OCI-M2 (cell line): Measurements from ENCODE around the gene FBXO38.
"Not testable (repeated sequence)": the region's sequence is repeated elsewhere in the genome, so short reads cannot be mapped to it uniquely, and the experiment has no call there.

Experiments used
- DNase-seq: peaks from one replicate; lab custom pipeline; 2025; ENCODE audit not compliant: unreplicated experiment; lab: John Stamatoyannopoulos, UW

Gene FBXO38

GRCh38 chr5:148427370-148428042 lies 43.7 kb downstream of the FBXO38 start:
- no peak for DNase-seq

GRCh38 chr5:148428848-148429247 lies 45.1 kb downstream of the FBXO38 start:
- no peak for DNase-seq

- no peak for DNase-seq
Measured at GRCh38 chr5:148433826-148434225, 50.1 kb downstream of the FBXO38 start.

GRCh38 chr5:148436029-148436428 lies 52.3 kb downstream of the FBXO38 start:
- no peak for DNase-seq

- DNase-seq, result no peak
Measured at GRCh38 chr5:148437249-148437648, 53.5 kb downstream of the FBXO38 start.

GRCh38 chr5:148438933-148439332 lies 55.2 kb downstream of the FBXO38 start:
- DNase-seq, result no peak

- DNase-seq, result no peak
Measured at GRCh38 chr5:148443241-148443640, 59.5 kb downstream of the FBXO38 start.

- DNase-seq, result peak; percentile 19
Measured at GRCh38 chr5:148443998-148444397, 60.2 kb downstream of the FBXO38 start.

GRCh38 chr5:148445578-148445977 lies 61.8 kb downstream of the FBXO38 start:
- no peak for DNase-seq

GRCh38 chr5:148446611-148447010 lies 62.9 kb downstream of the FBXO38 start:
- no peak for DNase-seq

- DNase-seq, result no peak
Measured at GRCh38 chr5:148452499-148453193, 68.9 kb downstream of the FBXO38 start.

- no peak for DNase-seq
Measured at GRCh38 chr5:148454576-148454975, 70.8 kb downstream of the FBXO38 start.

GRCh38 chr5:148455185-148455584 lies 71.4 kb downstream of the FBXO38 start:
- no peak for DNase-seq

GRCh38 chr5:148457183-148457620 lies 73.4 kb downstream of the FBXO38 start:
- no peak for DNase-seq

GRCh38 chr5:148458036-148458888 lies 74.5 kb downstream of the FBXO38 start:
- DNase-seq, result no peak

GRCh38 chr5:148459669-148460068 lies 75.9 kb downstream of the FBXO38 start:
- no peak for DNase-seq

GRCh38 chr5:148465381-148466235 lies 81.8 kb downstream of the FBXO38 start:
- DNase-seq, result no peak

- DNase-seq, result no peak
Measured at GRCh38 chr5:148466236-148466580, 82.5 kb downstream of the FBXO38 start.

- DNase-seq, result no peak
Measured at GRCh38 chr5:148467958-148468357, 84.2 kb downstream of the FBXO38 start.

GRCh38 chr5:148468746-148469145 lies 85.0 kb downstream of the FBXO38 start:
- DNase-seq, result not testable (repeated sequence)

- DNase-seq, result no peak
Measured at GRCh38 chr5:148469501-148469935, 85.8 kb downstream of the FBXO38 start.
